GM21515 (cell line): ENCODE results near the gene FBXO9.
A peak's percentile ranks its signal among the peaks of the same experiment; 100 is the strongest.

ENCODE experiments used
- ATAC-seq: cut with Tn5 transposase; IDR thresholded peaks from one replicate; pipeline ENCODE4 v1.9.1; 2021; ENCODE audit not compliant: unreplicated experiment

Gene FBXO9

DNA sequence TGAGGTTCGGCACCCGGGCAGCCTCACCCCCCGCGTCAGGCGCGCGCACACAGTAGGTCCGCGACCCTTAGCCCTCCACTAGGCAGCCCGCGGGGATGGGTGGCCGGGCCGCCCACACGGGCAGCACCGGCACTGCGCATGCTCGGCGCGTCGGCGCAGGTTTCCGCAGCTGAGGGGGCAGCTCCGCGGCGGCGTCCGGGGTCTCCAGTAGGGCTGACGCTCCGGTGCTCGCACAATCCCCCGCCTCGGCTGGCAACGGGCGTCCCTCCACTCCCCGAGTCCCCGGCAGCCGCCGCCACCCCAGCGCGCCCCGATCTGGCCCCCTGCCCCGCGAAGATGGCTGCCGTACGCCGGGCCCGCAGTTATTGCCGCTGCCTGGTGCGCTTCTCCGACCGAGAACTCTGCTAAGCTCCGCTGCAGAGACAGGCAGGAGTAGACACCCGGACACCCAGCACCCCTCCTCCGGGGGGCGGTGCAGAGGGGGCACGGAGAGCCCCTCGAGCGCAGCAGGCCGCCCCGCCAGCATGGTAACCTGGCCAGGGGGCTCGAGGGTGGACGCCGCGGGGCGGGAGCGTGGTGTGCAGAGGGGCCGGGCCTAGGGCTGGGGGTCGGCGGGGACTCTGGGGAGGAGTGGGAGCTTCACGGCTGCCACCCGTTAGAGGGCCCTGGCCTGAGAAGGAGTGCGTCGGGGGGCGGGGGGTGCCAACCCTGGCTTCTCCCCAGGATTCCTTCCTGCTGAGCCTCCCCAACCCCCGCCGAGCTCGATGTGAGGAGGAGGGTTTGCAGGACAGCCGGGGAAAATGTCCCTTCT lies at the start of gene FBXO9:
TSS of gene FBXO9 (plus strand) at position 139 of the 811 bp plus-strand sequence. CDS start at position 525, 386 bp downstream.
- peak; percentile 51 for ATAC-seq

DNA sequence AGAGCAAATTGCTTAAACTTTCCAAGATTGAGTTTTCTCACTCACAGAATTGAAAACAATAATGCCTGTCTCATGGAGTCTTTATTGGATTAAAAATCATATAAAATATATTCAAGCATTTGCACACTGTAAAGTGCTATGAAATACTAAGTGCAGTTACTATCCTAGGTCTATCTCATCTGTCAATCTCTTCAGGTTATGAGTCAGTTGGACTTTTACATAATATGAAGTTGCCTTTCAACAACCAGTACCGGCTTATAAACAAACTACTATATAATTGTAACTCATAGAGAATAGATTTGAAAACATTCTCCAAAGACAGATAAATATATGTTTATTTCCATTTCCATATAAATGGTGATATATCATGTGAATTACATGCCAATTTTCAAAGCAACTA lies 49.7 kb upstream of the FBXO9 start:
- ATAC-seq = no peak

DNA sequence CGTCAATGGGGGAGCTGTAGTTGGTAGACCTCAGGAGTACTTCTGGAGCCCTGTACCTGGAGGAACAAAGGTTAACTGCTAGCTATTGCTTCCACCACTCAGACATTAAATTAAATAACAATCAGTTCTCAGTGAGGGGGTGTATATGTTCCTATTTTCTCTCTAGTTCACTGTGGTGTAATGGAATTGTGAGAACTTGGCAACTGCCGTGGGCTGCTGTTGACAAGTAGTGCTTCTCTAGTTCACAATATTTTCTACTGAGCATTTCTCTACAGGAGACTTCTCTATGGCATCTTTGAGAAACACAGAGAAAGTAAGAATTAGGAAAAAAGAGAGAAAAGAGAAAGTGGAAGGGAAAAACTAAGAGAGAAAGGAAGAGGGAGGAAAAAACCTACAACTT lies 46.8 kb upstream of the FBXO9 start:
- no peak for ATAC-seq

DNA sequence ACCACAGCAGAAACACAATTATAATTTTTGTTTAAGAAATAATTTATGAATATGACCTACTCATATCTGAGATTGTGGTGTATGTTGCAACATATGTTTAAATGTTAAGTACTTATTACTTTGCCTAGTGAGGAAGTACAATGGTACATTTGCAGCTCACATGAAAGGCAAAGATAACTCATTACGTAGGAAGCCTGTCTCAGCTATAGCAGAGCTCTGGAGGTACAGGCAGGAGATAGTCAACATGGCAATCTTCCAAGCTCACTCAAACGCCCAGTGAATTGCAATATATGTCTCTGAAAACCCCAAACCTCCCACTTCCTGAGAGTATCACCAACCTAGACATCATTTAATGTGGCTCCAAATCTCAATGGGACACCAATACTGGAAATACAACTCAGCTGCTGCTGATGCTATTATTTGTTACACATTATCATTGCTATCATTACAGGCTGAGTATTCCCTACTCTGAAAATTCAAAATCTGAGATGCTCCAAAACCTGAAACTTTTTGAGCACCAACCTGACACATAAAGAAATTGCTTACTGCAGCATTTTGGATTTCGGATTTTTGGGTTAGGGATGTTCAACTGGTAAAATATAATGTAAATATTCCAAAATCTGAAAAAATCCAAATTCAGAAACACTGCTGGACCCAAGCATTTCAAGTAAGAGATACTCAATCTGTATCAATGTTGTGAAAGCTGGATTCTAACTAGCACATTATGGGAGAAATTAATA lies 45.0 kb upstream of the FBXO9 start:
- ATAC-seq = no peak

DNA sequence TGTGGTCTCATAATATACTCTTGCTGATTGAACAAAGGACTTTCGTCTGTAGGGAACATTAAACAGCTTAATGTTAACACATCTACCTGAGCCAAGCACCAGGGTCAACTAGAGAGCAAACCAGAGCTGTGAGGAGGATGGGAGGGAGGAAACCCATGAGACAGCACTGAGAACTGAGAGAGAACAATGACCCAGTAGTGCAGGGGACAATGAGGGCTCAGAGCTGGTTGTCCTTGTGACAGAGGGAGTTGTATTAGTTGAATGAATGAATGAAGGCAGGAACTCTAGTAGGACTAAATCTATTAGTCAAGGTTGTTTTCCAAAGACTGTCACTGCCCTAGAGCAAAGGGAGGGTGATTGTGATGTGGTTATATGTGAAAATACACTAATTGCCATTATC lies 41.9 kb upstream of the FBXO9 start:
- ATAC-seq = no peak

DNA sequence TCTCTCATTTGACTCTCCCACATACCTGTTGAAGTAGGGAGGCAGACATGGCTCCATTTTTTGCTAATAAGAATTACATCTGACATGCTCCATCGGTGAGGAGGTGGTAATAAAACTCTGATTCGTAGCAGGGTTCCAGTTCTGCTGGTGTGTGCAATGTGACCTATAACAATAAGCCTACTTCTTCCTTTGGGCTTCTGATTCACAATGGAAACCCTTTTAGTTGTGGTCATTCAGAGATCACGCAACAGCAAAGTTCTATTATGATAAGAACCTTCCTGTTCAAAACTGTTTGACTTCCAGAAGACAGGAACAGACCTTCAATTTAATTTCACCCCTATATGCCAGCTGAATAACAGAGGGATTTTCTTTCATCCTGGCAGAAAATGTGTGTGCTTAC lies 38.7 kb upstream of the FBXO9 start:
- ATAC-seq = no peak

DNA sequence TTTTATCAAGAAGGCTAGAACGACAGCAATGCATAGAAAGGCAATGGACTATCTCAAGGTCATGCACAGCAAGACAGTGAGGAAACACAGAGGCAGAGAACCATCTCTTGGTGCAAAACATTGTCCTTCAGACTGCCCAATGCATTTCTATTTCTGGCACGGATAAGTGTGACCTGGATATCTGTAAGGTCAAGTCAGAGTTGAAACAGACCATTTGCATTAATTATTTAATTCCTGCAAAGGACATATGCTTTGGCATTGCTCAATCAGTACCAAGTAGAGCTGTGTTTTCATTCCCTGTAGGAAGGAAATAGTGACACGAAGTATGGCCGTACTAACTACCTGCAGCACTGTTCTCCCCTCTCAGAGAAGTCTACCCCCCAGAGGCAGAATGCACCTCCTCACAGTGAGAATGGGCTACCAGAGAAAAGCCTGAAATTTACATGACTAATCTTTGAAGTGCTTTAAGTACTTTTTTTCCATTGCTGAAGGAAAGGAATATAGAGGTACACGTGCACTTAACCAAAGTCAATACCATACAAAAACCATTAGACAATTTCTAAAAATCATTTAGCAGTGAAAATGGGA lies 38.0 kb upstream of the FBXO9 start:
- no peak for ATAC-seq

DNA sequence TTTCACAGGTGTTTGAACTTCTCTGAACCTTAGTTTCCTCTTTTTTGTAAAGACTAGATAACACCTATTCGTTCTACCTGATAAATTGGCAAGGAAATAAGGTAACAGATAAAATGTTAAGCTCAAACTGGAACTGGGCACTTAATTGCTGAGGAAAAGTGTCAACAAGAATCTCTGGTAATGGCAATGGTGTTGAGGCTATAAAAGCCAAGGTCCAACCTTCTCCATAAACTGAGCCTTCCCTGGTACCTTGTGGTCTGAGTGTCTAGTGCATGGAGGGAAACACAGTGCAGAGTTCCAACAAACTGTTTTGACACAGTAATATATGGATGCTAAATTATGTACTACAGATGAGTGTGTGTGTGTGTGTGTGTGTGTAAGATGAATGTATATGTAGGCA lies 36.7 kb upstream of the FBXO9 start:
- ATAC-seq = no peak

DNA sequence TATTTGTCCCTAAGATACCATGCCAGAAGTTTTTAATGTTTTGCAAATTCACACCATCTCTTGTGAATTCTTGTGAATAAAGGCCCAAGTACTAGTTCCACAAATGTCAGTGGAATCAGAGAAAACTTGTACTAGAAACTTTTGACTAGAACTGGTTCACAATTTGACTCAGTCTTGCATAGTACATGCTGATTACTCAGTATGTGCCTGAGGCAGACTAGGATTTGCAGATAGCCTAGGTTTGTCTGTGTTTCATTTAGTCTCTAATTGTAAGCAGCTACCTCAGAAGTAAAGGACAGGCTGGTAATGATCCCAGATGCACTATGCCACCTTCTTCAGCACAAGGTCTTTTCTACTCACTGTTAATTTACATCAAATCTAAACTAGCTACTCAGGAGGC lies 35.9 kb upstream of the FBXO9 start:
- ATAC-seq = no peak

DNA sequence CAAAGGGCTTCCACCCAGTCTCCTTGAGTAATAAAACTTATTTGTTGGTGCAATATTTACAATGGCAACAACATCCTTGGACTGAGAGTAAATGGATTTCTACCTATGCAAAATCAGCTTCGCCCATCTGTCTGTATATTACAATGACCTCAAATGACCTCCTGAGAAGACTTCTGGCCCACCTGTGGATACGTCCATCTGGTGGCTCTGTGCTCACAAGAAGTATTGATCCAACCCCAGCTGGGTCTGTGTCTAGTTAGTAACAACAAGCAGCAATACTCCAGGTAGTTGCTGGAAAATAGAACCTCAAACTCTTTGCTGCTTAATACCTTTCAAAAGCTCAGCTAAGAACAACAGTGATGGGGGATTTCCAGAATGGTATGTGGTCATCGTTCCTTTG lies 35.4 kb upstream of the FBXO9 start:
- ATAC-seq = no peak

DNA sequence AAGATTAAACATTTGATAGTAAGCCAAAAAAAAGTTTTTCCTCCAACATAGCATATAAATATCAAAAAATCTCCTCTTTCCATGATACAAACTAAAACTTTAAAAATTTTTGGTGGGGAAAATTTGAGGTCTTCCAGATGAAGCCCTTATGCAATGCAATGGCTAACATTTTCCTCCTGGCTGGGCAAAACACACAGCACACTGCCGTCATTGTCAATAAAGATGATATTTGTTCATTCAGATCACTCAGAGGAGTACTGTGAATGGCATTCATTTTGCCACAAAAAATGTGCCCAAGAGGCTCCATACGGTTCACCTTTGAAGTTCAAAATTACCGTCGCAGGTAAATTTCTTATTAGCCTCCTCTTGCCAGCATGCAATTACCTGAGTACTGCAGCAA lies 33.9 kb upstream of the FBXO9 start:
- no peak for ATAC-seq

DNA sequence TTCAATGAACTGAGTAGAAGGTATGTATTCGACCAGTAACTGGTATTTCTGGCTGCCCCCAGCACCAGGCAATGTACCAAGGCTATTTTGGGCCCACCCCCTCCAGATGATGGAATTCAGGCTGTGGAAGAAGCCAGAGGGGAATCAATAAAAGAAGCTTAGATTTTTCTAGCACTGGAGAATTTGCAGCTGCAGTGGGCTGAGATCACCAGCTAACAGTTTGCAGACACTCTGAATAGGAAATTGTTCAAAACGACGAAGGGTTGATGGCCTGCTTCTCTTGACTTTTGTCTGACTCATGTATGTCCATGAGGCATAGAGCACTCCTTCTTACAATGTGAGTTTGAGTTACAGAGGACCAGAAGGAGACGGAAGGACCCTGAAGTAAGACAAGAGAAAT lies 32.4 kb upstream of the FBXO9 start:
- no peak for ATAC-seq

DNA sequence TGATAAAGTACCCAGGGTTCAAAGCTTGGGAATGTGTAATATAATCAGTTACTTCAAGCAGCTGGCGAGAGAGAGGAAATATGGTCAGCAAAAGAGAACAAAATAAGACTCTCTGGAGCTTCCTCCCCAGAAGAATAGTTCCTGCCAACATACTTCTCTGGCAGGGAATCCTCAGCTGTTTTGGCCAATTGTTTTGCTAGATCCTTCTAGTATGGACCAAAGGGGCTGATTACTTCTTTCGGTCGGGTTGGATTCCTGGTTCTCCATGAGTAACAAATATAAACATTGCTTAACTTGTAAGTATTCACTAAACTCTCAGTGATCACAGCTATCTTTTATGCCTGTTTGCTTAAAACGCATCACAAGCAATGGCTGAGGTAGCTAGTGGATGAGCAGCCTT lies 31.4 kb upstream of the FBXO9 start:
- ATAC-seq = no peak

DNA sequence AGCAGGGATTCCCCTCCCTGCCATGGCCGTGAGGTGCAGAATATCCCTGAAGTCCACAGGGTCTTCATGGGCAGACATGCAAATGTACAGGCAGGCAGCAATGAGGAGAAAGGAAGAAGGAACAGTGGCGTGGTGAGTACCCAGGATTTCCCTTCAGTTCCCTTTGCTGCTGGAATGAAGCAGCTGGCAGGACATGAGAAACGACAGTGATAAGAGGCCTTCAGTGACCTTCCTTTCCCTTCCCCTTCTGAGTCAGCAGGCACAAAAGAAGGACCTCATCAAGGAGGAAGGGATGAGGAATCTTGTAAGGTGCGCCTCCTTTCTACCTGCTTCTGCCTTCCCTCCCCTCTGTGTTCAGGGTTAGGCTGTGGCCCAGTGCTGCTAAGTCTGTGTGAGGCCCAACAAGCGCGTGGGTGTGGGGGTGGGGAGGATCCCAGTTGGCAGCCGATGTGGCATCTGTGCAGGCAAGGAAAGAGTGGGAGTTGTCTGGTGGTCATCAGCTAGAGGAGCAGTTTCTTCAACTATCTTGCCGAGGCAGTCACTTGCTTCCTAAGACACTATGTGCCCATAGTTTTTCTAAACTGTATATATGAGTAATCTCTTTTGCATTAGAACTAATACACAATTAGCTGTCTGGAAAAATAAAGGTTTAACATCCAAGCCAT lies 29.5 kb upstream of the FBXO9 start:
- no peak for ATAC-seq

DNA sequence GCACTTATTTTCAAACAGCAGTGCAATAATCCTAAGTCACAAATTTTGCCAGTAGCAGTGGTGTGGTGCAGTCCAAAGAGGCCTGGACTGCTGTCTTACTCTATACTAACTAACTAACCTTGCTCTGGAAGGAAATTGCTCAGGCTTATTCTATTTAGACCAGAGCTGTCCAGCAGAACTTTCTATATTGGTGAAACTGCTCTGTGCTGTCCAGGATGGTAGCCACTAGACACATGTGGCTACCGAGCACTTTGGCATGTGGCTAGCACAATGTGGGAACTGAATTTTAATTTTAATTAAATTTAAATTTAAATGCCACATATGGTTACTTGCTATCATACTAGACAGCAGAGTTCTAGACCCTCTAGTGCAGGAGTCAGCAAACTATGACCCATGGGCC lies 27.1 kb upstream of the FBXO9 start:
- no peak for ATAC-seq

DNA sequence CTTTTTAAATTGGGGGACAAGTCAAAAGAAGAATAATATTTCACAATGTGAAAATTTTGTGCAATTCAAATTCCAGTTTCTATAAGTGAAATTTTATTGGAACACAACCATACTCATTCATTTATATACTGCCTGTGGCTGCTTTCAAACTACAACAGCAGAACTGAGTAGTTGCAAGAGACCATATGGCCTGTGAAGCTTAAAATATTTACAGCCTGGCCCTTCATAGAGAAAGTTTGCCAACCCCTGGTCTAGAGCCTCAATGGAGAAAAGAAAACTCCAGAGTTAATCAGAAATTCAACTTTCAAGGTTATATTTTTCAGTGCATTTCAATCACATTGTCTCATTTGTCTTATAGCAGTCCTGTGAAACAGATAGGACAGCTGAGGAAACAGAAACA lies 26.6 kb upstream of the FBXO9 start:
- no peak for ATAC-seq

DNA sequence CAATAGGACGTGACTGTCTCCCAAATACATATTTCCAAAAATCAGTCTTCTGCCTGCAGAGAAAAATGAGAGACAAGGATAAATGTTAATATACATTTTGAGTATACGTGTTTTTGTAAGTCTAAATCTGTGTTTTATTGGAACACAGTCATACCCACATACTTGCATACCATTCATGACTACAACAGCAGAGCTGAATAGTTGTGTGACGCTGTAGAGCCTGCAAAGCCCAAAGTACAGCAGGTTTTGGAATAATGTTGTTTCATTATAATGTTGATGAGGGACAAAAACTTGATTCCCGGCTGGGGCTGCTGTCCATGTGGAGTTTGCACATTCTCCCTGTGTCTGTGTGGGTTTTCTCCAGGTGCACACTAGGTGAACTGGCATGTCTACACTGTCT lies 23.8 kb upstream of the FBXO9 start:
- no peak for ATAC-seq

DNA sequence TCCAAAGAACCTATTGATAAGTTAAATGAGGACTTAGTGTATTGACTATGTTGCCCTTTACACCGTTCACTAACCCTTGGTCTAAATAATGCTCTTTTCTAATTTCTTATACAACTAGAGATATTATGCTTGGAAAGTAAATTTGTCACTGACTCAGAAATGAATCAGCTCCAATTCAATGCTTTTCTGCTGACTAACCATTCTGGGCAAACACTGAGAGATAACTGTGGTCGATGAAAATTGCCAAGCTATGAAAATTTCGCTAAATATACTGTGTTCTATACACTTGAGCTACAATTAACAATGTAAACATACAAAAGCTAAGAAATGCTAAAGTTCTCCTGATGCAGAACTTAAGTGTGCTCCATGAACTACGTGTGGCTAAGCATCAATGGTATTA lies 23.1 kb upstream of the FBXO9 start:
- ATAC-seq = no peak

DNA sequence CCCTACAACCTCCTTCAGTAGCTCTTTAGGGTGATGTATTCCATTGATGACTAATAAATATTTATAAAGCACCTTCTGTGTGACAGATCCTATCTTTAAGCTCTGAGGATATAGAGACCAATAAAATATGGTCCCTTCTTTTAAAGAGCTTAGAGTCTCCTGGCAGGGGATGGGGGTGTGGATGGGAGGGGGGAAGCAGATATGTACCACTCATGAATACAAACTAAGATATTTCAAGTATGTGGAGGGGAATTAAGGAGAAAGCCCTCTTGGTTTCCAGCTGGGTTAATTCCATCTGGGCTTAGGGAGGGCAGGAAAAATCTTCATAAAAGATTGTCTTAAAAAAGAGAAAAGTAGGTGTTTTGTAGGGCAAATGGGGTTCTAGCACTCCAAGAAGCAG lies 21.6 kb upstream of the FBXO9 start:
- ATAC-seq = no peak

DNA sequence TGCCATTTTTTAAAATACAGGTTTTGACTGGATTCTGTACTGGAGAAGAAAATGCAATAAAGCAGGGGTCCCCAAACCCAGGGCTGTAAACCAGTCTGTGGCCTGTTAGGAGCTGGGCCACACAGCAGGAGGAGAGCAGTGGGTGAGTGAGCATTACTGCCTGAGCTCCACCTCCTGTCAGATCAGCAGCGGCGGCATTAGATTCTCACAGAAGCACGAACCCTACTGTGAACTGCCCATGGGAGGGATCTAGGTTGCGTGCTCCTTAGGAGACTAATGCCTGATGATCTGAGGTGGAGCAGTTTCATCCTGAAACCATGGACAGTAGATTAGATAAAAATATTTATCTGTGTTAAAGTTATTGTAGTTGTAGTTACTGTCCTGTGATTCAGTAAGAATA lies 21.1 kb upstream of the FBXO9 start:
- no peak for ATAC-seq

DNA sequence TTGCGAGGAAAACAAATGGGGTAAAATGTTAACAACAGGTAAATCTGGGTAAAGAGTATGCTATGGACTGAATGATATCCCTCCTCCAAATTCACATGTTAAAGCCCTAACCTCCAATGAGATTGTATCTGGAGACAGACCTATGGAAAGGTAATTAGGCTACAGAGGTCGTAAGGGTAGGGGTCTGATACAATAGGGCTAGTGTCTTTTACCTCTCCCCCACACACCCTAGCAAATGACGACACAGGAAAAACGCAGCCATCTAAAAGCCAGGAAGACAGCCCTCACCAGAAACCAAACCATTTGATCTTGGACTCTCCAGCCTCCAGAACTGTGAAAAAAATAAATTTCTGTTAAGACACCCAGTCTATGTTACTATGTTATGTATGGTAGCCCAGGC lies 20.6 kb upstream of the FBXO9 start:
- no peak for ATAC-seq
